NCI-H2081 treated with DMSO at 0.1 percent for 48 hours (cell line): ENCODE data around the gene TRIO.

Experiments
- DNase-seq: peaks from one replicate; lab custom pipeline; 2025; lab: John Stamatoyannopoulos, UW

Gene TRIO

DNA sequence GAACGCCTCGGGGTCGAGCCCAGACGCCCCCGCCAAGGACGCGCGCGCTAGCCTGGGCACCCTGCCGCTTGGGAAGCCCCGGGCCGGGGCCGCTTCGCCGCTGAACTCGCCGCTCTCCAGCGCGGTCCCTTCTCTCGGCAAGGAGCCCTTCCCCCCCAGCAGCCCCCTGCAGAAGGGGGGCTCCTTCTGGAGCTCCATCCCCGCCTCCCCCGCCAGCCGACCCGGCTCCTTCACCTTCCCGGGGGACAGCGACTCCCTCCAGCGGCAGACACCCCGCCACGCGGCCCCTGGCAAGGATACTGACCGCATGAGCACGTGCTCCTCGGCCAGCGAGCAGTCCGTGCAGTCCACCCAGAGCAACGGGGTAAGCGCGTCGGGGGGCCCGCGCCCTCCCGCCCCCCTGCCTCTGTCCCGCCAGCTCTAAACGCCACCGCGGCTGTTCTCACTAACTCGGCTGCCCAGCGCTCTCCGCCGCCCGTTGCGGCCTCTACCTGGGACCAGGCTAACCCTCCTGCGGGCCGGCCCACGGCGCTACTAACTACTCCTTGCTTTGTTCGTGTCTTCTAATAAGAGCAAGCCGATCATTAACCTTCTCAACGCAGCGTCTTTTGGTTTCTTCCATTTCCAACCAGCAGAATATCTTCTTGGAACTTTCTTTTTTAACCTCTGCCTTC is 344.9 kb downstream of the TRIO start:
- DNase-seq: no peak

DNA sequence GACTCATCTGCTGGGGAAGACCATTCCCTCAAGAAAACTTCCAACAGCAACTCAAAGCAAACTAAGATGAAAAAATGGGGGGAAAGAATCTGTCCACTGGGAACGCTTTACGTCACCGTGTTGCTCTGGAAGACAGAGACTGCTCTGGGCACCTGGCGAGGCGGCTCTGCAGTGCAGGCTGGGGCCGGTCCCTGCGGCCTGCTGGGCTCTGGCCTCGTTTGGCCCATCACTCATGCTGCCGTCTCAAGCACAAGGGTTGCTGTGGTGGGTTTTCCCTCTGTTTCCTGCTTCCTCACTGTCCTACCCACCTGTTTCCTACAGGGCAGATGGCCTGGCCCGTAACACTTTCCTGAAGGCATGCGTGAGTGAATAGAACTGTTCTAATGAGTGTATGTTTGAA is 345.6 kb downstream of the TRIO start:
- DNase-seq: no peak

DNA sequence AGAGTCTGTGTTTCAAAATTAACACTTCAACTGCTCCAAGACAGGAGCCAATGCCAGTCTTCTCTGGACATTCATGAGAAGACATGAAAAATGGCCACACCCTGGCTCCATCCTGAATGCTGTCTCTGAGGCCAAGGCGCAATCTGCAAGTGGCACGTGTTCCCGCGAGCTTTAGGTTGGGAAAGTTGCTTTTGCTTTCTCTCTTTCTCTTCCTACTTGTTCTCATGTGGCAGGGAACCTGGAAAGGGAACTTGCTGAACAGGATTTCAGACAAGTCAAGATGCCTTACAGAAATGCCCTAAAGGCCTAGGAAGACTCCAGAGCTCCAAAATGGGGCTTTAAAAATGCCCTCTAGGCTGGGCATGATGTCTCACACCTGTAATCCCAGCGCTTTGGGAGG is 346.5 kb downstream of the TRIO start:
- DNase-seq: no peak

DNA sequence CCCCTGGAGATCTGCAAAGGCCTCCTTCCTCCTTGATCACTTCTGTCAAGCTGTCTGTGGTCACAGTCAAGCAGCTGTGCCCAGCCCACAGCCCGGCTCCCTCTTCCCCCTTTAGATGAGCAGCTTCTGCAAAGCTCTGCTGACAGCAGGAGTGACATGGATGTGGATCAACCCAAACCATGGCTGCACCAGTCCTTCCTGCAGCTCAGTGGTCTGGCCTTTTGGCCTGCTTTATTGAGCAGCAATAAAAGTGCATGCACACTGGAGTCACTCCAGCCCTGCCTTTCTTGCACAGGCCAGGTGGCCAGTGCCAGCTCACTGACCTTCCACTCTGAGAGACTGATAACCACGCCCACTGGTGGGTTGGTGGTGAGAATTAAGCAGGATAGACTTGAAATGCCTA is 347.2 kb downstream of the TRIO start:
- no peak for DNase-seq

DNA sequence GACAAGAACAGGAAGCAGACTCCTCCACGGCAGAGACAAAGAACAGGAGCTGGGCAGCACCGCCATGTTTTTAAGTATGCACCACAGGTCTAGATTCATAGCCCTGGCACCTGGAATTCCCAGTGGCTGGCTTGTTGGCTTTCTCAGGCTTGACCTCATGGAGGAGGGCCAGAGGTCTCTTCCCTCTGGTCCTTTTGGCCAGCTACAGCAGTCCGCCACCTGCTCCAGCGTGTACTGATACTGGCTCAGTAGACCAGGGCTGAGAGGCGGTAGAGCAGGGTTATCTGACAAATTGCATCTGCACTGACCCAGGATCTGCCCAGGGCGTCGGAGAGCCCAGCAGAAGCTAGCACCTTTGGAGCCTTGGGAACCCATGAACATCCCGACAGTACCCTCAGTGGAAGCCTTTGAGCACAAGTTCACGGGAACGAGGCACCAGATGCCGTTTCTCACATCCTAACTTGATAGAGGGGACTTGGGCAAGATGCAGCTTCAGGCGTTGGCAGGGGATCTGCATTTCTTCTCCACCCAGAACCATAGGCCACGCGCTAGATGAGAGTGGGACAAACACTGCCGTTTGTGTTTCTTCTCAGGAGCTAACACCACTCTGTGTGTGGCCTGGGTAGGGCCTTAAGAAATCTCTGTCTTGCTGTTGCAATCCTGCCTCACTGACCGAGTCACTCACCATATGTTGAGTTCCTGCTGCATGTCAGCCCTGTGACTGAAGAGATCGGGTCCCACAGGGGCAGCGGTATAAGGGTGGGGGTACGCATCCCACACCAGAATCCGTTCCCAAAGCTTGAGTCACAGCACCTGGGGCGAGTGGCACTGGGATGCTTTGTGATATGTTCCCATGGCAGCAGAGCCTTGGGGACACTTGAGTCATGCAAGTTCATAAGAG is 348.1 kb downstream of the TRIO start:
- DNase-seq: no peak

DNA sequence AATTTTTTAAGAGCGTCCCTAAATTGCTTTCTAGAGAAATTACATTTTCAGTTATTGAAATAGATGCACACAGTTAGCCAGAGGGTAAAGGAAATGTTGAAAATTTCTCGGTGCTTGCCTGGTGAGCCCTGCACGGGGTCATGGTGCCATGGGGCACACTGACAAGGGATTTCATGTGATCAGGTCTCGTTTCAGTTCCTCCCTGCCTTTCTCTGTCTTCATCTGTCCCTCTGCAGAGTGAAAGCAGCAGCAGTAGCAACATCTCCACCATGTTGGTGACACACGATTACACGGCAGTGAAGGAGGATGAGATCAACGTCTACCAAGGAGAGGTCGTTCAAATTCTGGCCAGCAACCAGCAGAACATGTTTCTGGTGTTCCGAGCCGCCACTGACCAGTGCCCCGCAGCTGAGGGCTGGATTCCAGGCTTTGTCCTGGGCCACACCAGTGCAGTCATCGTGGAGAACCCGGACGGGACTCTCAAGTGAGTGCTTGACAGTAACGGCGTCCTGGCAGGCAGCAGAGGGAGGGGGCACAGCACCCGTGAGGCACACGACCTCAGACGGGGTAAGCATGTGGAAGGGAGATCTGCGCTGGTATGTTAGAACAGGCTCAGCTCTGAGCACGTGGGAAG is 349.3 kb downstream of the TRIO start:
- DNase-seq: no peak

DNA sequence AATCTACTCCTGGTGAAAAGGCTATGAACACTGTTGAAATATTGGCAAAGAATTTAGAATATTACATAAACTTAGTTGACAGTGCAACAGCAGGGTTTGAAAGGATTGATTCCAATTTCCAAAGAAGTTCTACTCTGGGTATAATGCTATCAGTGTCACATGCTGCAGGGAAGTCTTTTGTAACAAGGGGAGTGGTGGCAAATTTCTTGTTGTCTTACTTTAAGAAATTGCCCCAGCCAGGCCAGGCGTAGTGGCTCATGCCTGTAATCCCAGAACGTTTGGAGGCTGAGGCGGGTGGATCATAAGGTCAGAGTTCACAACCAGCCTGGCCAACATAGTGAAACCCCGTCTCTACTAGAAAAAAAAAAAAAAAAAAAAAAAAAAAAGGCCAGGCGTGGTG is 352.2 kb downstream of the TRIO start:
- DNase-seq: no peak

DNA sequence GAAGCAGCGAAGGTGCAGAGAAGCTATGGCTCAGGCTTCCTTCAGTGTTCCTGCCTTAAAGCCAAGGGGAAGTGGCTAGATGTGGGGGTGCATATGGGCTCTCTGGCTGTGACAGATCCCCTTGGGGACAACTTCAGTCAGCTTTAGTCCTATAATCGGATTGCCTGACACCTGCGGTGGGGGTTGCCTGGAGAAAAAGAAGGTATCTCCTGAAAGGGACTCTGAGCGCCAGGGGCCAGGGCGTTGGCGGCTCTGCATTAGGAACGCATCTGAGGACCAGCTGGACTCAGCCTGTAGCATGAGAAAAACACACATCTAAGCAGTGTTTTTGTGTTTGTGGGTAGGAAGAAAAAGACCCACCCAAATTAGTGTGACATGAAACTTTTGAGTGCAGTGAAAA is 354.2 kb downstream of the TRIO start:
- DNase-seq: no peak

DNA sequence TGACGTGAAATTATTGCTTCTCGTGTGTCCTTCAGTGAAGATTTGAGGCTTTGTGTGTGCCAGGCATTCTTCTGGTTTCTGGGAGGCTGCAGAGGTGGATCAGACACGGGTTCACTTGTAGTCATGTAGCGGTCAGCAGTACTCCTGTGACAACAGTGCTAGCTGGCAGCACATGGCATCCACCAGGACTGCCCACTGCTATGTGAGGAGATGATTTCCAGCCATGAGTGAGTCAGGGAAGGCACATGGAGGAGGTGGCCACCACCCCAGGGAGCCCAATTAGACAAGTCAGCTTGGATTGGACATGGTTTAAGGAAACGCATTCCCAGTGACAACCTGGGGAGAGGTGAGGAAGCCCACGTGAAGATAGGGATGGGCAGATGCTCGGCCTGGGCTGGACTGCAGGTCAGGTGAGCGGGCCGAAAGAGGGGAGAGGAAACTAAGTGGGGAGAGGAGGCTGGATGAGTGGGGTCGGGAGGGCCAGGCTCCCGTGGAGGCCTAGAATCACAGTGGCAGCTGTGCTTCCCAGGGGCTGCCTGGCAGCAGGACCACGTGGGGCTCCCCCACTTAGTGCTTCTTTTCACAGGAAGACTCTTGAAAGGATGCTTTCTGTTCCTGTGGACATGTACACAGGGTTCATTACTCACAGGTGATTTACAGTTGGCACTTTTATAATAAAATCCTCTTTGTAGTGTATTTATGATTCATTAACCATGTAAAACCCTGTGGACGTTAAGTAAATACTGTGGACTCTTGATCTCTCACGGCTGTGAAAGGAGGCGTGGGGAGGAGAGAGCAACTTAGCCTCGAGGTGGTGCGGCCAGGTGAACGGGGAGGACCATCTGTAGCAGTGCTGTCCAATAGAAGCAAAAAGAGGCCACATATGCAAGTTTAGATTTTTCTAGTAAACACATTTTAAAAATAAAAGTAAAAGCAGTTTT is 358.5 kb downstream of the TRIO start:
- peak; percentile 86 for DNase-seq

DNA sequence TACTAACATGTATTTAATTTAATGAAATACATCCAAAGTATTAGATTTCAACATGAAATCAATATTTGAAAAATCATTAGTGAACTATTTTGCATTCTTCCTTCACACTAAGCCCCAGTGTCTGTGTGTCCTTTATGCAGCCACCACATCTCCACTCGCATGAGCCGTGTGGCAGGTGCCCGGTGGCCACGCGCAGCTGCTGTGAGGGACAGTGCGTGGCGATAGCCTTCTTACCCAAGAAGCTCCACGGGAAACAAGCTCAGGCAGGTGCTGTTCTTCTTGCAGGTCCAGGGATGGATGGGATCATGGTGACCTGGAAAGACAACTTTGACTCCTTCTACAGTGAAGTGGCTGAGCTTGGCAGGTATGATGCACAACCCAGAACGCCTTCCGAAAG is 359.1 kb downstream of the TRIO start:
- DNase-seq: no peak

DNA sequence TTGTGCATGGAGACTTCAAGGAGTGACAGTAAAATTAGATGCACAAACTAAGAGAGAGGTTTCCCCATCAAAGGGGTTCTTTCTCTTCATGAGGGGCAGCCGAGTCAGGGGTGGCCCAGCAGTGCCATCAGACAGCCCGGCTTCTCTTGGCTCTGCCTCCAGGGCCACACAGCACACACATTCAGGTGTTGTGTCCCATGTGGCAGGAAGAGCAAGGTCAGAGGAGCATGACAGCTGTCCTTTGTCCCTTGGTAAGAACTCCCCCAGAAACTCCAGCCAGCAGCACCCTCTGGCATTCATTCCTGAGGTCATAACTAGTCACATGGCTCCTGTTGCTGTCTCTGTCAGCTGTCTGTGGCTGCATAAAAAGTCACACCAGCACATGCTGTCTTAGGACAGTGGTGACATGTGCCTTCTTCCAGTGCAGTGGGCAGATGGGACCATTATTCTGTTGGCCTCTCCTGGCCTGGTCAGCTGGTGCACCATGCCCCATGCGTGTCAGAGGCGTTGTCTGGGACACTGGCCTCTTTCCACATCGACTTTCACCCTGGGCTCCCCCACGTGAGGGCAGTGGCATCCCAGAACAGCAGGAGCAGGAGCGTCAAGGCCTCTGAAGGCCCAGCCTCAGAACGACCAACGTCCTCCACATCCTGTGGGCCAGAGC is 360.0 kb downstream of the TRIO start:
- no peak for DNase-seq

DNA sequence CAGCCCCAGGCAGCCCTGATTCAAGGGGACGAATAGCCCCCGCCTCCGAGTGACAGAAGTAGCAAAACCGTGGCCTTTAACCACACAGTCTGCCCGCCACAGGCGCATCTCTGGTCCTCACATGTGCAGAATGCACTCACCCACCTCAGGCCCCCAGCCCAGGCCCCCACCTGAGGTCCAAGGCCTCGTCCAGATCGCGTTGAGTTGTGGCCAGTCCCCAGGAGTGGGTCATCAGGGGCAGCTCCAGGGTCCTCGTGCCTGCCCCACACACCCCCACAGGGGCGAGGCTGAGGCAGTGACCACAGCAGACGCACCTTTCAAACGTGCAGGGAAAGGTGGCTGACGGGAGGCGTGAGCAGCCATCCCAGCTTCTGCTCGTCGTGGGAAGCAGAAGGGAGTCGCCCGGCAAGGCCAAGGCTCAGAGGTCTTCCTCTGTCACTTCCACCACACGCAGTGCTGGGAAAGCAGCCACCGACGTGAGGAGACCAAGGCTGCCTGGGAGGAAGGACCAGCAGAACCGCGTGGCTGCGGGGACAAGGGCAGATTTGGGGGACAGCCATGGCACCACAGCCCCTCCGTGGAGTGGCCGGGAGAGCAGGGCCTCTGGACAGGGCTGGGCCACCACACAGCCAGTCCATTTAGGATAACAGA is 360.7 kb downstream of the TRIO start:
- no peak for DNase-seq

DNA sequence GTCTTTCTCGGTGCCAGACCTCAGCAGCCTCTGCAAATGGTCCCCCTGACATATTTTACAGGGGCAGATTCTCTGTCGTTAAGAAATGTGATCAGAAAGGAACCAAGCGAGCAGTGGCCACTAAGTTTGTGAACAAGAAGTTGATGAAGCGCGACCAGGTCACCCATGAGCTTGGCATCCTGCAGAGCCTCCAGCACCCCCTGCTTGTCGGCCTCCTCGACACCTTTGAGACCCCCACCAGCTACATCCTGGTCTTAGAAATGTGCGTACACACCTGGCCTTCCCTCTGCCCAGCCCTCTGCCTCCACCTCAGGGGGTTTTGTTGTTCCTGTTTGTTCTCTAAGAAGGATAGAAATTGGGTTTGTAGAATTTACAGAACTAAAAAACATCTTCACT is 361.2 kb downstream of the TRIO start:
- DNase-seq: no peak

DNA sequence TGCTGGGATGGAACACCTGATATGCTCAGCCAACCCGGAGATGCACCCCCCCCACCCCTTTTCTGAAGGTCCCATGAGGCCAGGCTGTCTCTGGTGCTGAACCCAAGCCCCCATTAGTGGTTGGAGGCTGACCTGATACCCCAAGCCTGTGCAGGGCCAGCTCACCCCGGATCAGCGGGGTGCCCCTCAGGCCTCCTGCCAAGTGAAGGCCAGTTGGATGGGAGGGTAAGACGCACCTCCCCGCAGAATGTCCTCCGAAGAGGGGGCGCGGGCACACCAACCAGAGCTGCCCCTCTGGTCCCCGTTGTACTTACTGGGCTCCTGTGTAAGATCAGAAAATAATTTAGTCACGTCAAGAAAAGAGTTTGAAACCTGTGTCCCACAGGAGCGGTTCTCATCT is 361.7 kb downstream of the TRIO start:
- no peak for DNase-seq

DNA sequence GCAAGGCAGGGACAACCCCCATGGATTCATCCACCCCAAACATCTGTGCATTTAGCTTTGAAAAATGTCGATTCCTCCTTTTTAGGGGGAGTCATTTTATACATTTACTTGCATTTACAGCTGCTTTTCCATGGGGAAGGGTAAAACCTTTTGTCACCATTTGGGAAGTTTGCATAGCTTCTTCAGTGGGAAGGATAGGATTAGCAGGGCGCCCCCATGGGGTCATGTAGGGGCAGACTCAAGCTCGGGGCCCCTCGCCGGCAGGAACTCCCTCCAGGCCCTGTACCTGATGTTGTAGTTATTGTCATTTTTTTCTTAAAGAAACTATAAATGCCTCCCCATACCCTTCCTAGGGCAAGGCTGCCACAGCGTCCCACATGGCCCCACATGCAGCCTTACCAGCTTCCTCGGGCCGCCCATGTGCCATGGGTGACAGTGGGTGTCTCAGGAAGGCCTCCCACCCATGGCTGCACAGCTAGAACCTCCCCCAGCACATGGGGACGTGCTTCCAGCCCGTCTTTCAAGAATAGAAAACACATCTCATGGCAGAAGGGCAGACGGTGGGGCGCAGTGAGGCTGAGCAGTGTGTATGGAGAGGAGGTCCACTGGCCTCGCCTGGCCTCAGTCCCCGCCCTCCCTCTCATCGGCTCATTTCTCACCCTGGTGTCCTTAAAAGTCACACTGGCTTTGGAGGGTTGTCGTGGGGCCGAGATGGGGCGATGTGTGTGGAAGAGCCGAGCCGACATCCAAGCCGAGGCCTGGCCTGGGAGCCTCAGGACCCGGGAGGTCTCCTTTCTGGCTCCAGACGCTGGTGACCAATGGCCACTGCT is 362.4 kb downstream of the TRIO start:
- no peak for DNase-seq

DNA sequence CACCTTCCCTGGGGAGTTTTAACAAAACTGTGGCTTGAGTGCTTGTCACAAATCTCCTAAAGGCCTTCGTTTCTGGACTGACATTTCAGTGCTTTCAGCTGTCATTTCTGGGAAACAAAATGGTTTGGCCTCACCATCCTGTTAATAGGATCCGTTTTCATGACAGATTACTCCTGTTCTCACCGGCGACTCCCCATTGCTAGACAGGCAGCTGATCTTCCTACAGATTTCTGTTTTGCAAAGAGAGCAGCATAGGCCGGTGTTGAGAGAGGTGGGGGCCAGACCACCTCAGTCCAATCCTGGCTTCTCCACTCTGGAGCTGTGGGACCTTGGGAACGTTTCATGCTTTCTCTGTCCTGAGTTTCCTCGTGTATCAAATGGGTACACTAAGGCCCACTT is 363.0 kb downstream of the TRIO start:
- DNase-seq: no peak

DNA sequence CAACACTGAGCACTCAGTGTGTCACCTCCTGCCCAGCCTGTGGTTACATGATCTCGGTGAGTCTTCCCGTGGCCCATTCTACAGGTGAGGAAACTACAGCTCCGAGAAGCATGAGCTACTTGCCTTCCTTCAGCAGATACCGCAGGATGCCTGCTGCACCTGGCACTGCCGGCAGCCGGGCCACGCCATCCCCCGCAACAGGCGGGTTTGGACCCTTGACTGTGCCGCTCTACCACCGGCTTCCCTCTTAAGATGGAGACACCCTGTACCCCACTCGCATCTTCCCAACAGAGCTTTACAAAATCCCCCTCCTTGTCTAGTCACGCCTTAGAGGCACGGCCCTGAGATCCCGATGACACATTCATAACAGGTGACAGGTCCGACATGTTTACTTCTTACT is 363.5 kb downstream of the TRIO start:
- no peak for DNase-seq

DNA sequence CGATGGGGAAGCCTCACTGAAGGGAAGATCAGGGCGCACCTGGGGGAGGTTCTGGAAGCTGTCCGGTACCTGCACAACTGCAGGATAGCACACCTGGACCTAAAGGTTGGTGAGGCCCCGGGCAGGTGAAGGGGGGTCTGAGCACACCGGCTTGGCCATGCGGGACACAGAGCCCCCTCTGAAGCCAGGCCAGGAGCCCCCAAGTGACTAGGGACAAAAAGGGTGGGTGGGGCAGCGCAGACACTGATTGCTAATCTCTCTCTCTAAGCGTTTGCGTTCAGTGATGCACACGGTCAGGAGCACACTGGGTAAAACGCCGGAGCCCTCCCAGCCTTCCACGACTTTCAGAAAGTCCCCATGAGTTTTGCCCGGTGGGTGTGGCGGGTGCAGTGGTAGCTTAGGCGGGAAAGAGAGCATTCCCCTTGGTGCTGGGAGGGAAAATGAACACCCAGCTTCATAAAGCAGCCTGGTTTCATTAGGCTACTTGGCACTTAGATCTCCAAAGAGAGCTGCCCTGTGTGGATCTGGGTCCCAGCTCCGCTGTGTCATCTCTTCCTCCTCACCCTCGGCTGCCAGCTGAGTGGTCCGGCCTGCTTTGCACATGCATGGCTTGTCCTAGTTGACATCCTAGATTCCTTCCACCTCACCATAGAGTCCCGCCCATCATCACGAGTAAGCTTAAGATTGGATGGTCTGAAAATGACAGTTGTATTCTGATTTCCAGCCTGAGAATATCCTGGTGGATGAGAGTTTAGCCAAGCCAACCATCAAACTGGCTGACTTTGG is 364.2 kb downstream of the TRIO start:
- no peak for DNase-seq

DNA sequence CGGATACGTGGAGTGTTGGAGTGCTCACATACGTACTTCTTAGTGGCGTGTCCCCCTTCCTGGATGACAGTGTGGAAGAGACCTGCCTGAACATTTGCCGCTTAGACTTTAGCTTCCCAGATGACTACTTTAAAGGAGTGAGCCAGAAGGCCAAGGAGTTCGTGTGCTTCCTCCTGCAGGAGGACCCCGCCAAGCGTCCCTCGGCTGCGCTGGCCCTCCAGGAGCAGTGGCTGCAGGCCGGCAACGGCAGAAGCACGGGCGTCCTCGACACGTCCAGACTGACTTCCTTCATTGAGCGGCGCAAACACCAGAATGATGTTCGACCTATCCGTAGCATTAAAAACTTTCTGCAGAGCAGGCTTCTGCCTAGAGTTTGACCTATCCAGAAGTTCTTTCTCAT is 364.9 kb downstream of the TRIO start:
- DNase-seq: no peak
